ENCODE data around the gene LKAAEAR1. TPM values are rescaled to one million over a fixed set of nuclear protein-coding genes. Genes with fewer than 3 reads are reported as not detected.

The LKAAEAR1 gene
- total and polyA plus RNA-seq, 8 donors = 0.23 TPM; not detected in 7

DNA sequence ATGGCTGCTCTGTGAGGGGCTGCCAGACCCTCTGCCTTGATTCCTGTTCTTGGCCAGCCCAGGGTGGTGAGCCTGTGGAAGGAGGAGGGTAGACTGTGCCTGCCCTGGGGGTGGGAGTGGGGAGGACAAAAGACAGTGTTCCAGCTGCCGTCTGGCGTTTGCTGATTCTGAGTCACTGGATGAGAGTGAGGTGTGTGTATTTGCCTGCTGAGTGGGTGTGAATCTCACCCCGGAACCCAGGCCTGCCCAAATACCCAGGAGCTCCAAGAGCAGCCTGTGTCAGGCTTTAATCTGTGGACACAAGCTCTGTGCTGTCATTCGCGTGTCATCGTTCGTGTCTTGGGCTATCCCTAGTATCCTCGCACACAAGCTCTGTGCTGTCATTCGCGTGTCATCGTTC lies 2.6 kb upstream of the LKAAEAR1 start:
- 76 to 90% (median 81%) methylated on average over 7 to 11 of the region's 11 CpGs for WGBS, 5 donors
- Histone ChIP-seq H3K4me3 (no peak overlapping the region), H3K27me3 (peaks cover 3 to 68% (median 31%) of the 10 kb centered on the region in 3 donors), H3K4me1 (peaks cover 14 to 32% (median 31%) of the 10 kb centered on the region in 4 donors), H3K9me3 (peaks cover 0 to 5% (median 0%) of the 10 kb centered on the region in 4 donors), H3K36me3 (no peaks in the 10 kb centered on the region), H3K27ac (no peak overlapping the region)
- TF ChIP-seq EP300 (IDR thresholded peaks at IDR 0.05) = no peak
- TF ChIP-seq POLR2AphosphoS5 (IDR thresholded peaks at IDR 0.05) = no peak
- TF ChIP-seq, protein P1, sequence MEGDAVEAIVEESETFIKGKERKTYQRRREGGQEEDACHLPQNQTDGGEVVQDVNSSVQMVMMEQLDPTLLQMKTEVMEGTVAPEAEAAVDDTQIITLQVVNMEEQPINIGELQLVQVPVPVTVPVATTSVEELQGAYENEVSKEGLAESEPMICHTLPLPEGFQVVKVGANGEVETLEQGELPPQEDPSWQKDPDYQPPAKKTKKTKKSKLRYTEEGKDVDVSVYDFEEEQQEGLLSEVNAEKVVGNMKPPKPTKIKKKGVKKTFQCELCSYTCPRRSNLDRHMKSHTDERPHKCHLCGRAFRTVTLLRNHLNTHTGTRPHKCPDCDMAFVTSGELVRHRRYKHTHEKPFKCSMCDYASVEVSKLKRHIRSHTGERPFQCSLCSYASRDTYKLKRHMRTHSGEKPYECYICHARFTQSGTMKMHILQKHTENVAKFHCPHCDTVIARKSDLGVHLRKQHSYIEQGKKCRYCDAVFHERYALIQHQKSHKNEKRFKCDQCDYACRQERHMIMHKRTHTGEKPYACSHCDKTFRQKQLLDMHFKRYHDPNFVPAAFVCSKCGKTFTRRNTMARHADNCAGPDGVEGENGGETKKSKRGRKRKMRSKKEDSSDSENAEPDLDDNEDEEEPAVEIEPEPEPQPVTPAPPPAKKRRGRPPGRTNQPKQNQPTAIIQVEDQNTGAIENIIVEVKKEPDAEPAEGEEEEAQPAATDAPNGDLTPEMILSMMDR (IDR thresholded peaks at IDR 0.05) = no peak
- TF ChIP-seq POLR2A (IDR thresholded peaks at IDR 0.05) = no peak
- no peak for DNase-seq
- intact Hi-C loops (cut with DNase I; ENCODE audit: low total_unique reads) = no loop called here

DNA sequence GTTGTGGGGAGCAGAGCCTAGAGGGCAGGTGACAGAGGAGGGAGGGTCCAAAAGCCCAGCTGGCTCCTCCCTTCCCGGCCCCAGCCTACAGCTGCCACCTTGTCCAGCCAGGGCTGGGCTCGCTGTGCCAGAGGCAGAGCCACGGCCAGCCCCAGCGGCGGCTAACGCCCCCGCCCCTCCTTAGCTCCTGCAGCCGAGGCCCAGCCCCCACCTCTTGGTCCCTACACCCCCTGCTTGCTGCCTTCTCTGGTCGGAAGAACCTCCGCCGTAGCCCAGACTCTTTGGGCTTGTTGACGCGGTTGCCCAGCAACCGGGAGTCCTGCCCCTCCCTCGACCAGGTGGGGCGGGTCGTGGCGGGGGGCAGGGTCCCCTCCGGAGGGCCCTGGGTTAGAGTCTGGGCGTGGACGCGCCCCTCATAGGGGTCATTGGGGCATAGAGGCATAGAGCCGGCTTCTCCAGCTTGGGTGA lies 521 bp upstream of the LKAAEAR1 start:
- intact Hi-C loops (cut with DNase I; ENCODE audit: low total_unique reads) = no loop called here
- H3K27me3 ChIP-seq = peaks cover 3 to 66% (median 31%) of the 10 kb centered on the region in 3 donors

DNA sequence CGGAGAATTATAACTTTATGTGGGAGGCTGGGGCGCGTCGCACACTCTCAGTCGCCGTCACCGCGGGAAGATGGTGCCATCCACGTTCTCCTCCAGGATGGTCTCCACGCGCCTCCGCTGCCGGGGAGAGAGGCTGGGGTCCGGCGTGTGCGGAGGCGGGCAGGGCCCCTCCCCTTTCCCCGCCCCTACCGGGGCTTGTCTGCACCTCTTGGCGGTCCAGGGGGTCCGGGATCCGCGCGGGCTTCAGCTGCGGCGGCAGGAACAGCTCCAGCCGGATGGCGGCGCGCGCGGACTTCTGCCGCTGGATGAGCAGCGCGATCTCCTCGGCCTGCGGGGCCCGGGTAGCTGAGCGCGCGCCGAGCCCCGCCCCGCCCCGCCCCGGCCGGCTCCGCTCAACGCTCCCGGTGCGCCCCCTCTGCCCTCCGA lies 807 bp downstream of the LKAAEAR1 start:
- peaks cover 3 to 52% (median 31%) of the 10 kb centered on the region in 3 donors for H3K27me3 ChIP-seq
- DNase-seq = peak; percentile 73 to 94
- peaks cover 0 to 5% (median 0%) of the 10 kb centered on the region in 4 donors for H3K9me3 ChIP-seq
- peak overlapping the region; percentile 53 to 86 (median 64) for H3K4me3 ChIP-seq
- TF ChIP-seq POLR2AphosphoS5 (IDR thresholded peaks at IDR 0.05) (no peak), EP300 (IDR thresholded peaks at IDR 0.05) (no peak)
- TF ChIP-seq, protein P1 (IDR thresholded peaks at IDR 0.05) = peak in 4 of 7 experiments; percentile 17 to 62 (median 52)
- peaks cover 25 to 61% (median 52%) of the 10 kb centered on the region in 4 donors for H3K4me1 ChIP-seq
- peak overlapping the region in 1 of 5 donors; percentile 13 for H3K27ac ChIP-seq
- 0 to 3% (median 1%) methylated on average over 6 to 52 of the region's 52 CpGs for WGBS, 5 donors
- no peaks in the 10 kb centered on the region for H3K36me3 ChIP-seq
- intact Hi-C loops (cut with DNase I; ENCODE audit: low total_unique reads) = no loop called here

More for the DNA sequence above, 521 bp upstream of the LKAAEAR1 start:
- DNase-seq = no peak
- WGBS, 5 donors = 5 to 14% (median 10%) methylated on average over 16 to 23 of the region's 23 CpGs
- Histone ChIP-seq H3K27ac (no peak overlapping the region), H3K4me1 (peaks cover 14 to 50% (median 41%) of the 10 kb centered on the region in 4 donors), H3K9me3 (peaks cover 0 to 5% (median 0%) of the 10 kb centered on the region in 4 donors), H3K4me3 (peak overlapping the region in 1 of 4 donors; percentile 75), H3K36me3 (no peaks in the 10 kb centered on the region)
- TF ChIP-seq, protein P1 (IDR thresholded peaks at IDR 0.05) = no peak

DNA sequence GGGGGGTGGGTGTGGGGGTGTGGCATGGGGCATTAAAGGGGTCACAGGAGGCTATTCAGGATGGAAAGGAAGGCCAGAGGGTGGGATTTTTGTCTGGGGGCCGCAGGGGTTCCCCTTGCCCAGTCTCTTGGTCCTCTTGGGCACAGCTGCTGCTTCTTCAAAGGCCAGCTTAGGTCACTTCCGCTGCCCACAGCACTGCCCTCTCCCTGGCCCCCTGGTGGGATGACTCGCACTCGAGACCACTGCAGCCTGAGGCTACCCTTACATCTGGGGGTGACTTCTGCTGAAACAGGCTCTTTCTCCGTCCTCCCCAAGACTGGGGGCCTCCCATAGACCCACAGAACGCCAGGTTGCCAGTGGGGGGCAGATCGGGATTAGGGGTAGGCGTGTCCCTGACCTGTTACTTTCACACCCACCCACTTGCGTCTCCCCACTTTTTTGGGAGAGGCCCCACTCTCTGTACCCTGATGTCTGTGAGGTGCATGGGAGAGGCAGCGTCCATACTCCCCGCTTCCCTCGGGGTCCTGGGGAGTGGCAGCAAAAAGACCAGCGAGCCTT lies 1.3 kb downstream of the LKAAEAR1 start:
- Histone ChIP-seq H3K36me3 (no peaks in the 10 kb centered on the region), H3K9me3 (peaks cover 0 to 3% (median 0%) of the 10 kb centered on the region in 4 donors), H3K4me1 (peaks cover 27 to 66% (median 57%) of the 10 kb centered on the region in 4 donors), H3K27ac (peak overlapping the region in 1 of 5 donors; percentile 13), H3K27me3 (peaks cover 3 to 48% (median 31%) of the 10 kb centered on the region in 3 donors), H3K4me3 (peak overlapping the region; percentile 53 to 86 (median 64))
- intact Hi-C loops (cut with DNase I; ENCODE audit: low total_unique reads) = no loop called here
- no peak for TF ChIP-seq POLR2A (IDR thresholded peaks at IDR 0.05)
- no peak for TF ChIP-seq POLR2AphosphoS5 (IDR thresholded peaks at IDR 0.05)
- TF ChIP-seq EP300 (IDR thresholded peaks at IDR 0.05) = no peak
- TF ChIP-seq, protein P1 (IDR thresholded peaks at IDR 0.05) = no peak
- WGBS, 5 donors = 15 to 38% (median 19%) methylated on average over 9 to 13 of the region's 13 CpGs
- DNase-seq = no peak
